OCI-LY7 (cell line): ENCODE results near the gene TWF2. TPM values are rescaled to one million over a fixed set of nuclear protein-coding genes. Genes with fewer than 3 reads are reported as not detected.

Source experiments
- BruUV-seq: library from RNA; stranded (reverse); fragments of 400-500 nt; replicated peaks from 2 replicates; lab custom pipeline; 2021; lab: Mats Ljungman, UMichigan
- CTCF ChIA-PET: fragments of 300-600 bp; sonication (Branson Sonifier 250); formaldehyde crosslinking; loops from one replicate; lab custom pipeline; 2022; ENCODE audit warnings: antibody characterized with exemption; ENCODE audit not compliant: unreplicated experiment; lab: Charles Lee
- POLR2A ChIA-PET: fragments of 300-600 bp; sonication (Branson Sonifier 250); formaldehyde crosslinking; loops from one replicate; lab custom pipeline; 2022; ENCODE audit warnings: antibody characterized with exemption; lab: Charles Lee
- DNase-seq: peaks from one replicate; pipeline ENCODE4 v3.0.0-alpha.2; 2015; ENCODE audit warnings: low spot score
- H2AFZ ChIP-seq: fragments of 200-600 bp; sonication (generic), shearing (Covaris generic); 2 replicates; pipeline ENCODE4 v1.6.1; 2014; ENCODE audit warnings: mild to moderate bottlenecking, antibody characterized with exemption, low read length, moderate library complexity
- H3K27ac ChIP-seq: fragments of 200-600 bp; sonication (generic); 2 replicates; pipeline ENCODE4 v1.5.1; 2014; ENCODE audit warnings: mixed run types, low read depth, mild to moderate bottlenecking, moderate library complexity, low read length, inconsistent platforms; ENCODE audit not compliant: poor library complexity, severe bottlenecking
- H3K36me3 ChIP-seq: fragments of 200-600 bp; sonication (generic); 2 replicates; pipeline ENCODE4 v1.6.1; 2014; ENCODE audit warnings: mild to moderate bottlenecking, antibody characterized with exemption, low read length, moderate library complexity, mixed read lengths; ENCODE audit not compliant: insufficient read depth
- H3K4me1 ChIP-seq: fragments of 200-600 bp; sonication (generic); 2 replicates; pipeline ENCODE4 v1.5.1; 2014; ENCODE audit warnings: mild to moderate bottlenecking, low read length; ENCODE audit not compliant: insufficient read depth, poor library complexity, severe bottlenecking
- H3K4me2 ChIP-seq: fragments of 200-600 bp; sonication (generic); 2 replicates; pipeline ENCODE4 v1.6.1; 2014; ENCODE audit warnings: mild to moderate bottlenecking, low read length
- H3K4me3 ChIP-seq: fragments of 200-600 bp; sonication (generic); 2 replicates; pipeline ENCODE4 v1.5.1; 2014; ENCODE audit warnings: mild to moderate bottlenecking, low read depth, low read length; ENCODE audit not compliant: poor library complexity, severe bottlenecking
- H3K79me2 ChIP-seq: fragments of 200-600 bp; sonication (generic); 2 replicates; pipeline ENCODE4 v1.6.1; 2016; ENCODE audit warnings: low read depth, mild to moderate bottlenecking, low read length, moderate library complexity, mixed read lengths; ENCODE audit not compliant: insufficient read depth
- H3K9me2 ChIP-seq: fragments of 200-600 bp; sonication (generic); 2 replicates; pipeline ENCODE4 v1.6.1; 2016; ENCODE audit warnings: mild to moderate bottlenecking, low read length, mixed read lengths; ENCODE audit not compliant: insufficient read depth
- H3K9me3 ChIP-seq: fragments of 200-600 bp; sonication (generic); 2 replicates; pipeline ENCODE4 v1.6.1; 2014; ENCODE audit warnings: mild to moderate bottlenecking, mixed run types, low read length, mixed read lengths
- H4K20me1 ChIP-seq: fragments of 200-600 bp; sonication (generic); 2 replicates; pipeline ENCODE4 v1.6.1; 2014; ENCODE audit warnings: mild to moderate bottlenecking, antibody characterized with exemption, low read length, moderate library complexity, mixed read lengths; ENCODE audit not compliant: insufficient read depth
- EZH2phosphoT487 ChIP-seq: fragments of 200-600 bp; sonication (generic); IDR thresholded peaks from 2 replicates; pipeline ENCODE4 v1.6.1; 2018; ENCODE audit warnings: low read depth, borderline replicate concordance, mild to moderate bottlenecking, mixed run types, antibody characterized with exemption, low read length, moderate library complexity, mixed read lengths
- intact Hi-C: fragments of 100-400 bp; cut with micrococcal nuclease; formaldehyde crosslinking; loops from one replicate; pipeline ENCODE4 v1.10.0; 2022; ENCODE audit not compliant: unreplicated experiment
- total RNA-seq, 2 experiments: library from RNA; depleted of rRNA in 1 of 2; stranded (reverse); fragments of >200 nt in 1 of 2; shearing (Covaris generic) in 1 of 2; gene quantifications; 2 replicates each; pipeline ENCODE4 v1.2.3, GENCODE V29; 2014 to 2022
- TF ChIP-seq, protein P1 (sequence below): fragments of 200-600 bp; sonication (generic); conservative IDR thresholded peaks from 2 replicates; pipeline ENCODE4 v1.5.1; 2014; ENCODE audit warnings: mild to moderate bottlenecking, antibody characterized with exemption, low read length, moderate library complexity, mixed read lengths

The TWF2 gene
- total RNA-seq, 2 experiments from 2014 or later: 52.8 to 64.9 TPM

DNA sequence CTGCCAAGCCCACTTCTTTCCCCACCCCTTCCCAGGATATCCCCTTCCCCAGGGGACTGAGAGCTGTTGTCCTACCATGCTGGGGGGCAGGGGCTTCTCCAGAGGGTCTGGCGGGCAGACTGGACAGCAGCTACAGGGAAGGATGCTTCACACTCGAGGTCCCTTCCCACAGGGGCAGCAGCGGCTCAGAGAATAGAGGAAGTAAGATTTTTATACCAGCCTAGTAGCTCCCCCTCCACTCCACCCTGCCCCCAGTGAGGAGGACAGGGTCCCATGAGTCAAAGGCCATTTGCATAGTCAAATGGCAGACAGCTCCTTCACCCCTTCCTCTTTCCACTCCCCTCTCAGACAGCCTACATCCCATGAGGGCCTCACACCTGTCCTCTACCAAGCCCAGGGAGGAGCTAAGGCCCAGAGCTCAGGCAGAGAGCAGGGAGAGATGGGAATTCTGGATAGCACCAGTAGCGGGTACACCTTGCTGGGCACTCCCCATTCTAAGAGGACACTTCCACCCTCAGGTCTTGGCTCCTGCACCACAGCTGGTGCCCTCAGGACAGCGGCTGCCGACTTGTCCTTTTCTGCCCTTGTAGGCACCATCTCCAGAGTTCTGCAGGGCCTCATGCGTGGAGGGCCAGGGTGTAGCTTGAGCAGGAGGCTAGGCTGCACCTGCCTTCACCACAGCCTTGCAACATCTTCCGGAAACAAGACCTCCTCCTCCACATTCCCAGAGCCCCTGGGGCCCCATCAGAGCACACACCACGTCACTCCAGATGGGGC lies 13.3 kb downstream of the TWF2 start, which contains the start of gene TLR9:
TLR9 (minus strand) TSS at position 194 of the 777 bp plus-strand sequence; CDS start at position 78, 116 bp downstream.
- Histone ChIP-seq H2AFZ (no peak within 1 kb of the TSS), H3K4me1 (peaks cover 38% of the 10 kb centered on the region), H3K4me2 (peak within 1 kb of the TSS; percentile 90), H4K20me1 (no peaks in the 10 kb centered on the region), H3K4me3 (peak within 1 kb of the TSS; percentile 73), H3K36me3 (peaks cover 57% of the 10 kb centered on the region), H3K27ac (peak within 1 kb of the TSS; percentile 91), H3K9me2 (no peaks in the 10 kb centered on the region), H3K9me3 (no peaks in the 10 kb centered on the region), H3K79me2 (peaks cover 22% of the 10 kb centered on the region; the same call in 1 of the 2 replicates)
- TF ChIP-seq EZH2phosphoT487: no peak
- TF ChIP-seq, protein P1, sequence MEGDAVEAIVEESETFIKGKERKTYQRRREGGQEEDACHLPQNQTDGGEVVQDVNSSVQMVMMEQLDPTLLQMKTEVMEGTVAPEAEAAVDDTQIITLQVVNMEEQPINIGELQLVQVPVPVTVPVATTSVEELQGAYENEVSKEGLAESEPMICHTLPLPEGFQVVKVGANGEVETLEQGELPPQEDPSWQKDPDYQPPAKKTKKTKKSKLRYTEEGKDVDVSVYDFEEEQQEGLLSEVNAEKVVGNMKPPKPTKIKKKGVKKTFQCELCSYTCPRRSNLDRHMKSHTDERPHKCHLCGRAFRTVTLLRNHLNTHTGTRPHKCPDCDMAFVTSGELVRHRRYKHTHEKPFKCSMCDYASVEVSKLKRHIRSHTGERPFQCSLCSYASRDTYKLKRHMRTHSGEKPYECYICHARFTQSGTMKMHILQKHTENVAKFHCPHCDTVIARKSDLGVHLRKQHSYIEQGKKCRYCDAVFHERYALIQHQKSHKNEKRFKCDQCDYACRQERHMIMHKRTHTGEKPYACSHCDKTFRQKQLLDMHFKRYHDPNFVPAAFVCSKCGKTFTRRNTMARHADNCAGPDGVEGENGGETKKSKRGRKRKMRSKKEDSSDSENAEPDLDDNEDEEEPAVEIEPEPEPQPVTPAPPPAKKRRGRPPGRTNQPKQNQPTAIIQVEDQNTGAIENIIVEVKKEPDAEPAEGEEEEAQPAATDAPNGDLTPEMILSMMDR: no peak
- intact Hi-C loops: loop anchor here (1.0 to 5.0 kb wide), 4 partner anchors 14 to 222 kb away; partner anchors contain the start of genes POC1A, SEMA3G, TWF2 and WDR82
- ChIA-PET CTCF (interaction anchor here (0.5 to 1.2 kb wide), 7 partner anchors 9 to 841 kb away, joined by 3 to 8 read pairs (median 4); partner anchors contain the start of genes MANF and TWF2), POLR2A (interaction anchor here (0.5 to 2.5 kb wide), 24 partner anchors 9 to 383 kb away, joined by 3 to 27 read pairs (median 3); partner anchors contain the start of genes DUSP7, GLYCTK, TWF2 and WDR82)
- peak; percentile 96 for DNase-seq
- no TSS peak for BruUV-seq

DNA sequence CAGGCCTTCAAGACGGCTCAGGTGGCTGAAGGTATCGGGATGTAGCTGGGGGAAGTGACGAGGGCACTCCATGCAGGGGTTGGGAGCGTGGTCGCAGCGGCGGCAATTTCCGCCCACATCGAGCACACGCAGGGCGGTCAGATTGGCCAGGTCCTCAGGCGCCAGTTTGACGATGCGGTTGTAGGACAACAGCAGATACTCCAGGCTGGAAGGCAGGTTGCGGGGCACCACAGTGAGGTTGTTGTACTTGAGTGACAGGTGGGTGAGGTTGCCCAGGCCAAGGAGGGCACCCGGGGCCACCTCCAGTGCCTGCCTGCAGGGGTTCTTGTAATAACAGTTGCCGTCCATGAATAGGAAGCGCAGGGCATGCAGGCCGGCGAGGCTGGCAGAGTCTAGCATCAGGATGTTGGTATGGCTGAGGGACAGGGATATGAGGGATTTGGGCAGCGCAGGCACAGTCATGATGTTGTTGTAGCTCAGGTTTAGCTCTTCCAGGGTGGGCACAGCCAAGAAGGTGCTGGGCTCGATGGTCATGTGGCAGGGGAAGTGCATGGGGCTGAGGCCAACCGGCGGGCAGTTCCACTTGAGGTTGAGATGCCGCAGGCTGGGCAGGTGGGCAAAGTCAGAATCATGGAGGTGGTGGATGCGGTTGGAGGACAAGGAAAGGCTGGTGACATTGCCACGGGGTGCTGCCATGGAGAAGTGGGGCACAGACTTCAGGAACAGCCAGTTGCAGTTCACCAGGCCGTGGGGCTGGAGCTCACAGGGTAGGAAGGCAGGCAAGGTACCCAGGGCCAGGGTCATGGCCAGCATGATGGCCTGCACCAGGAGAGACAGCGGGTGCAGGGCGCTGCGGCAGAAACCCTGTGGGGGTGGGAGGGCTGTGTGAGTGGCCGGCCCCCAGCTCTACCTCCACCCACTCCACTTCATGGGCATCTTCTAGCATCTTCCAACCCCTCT lies 15.2 kb downstream of the TWF2 start:
- ChIA-PET CTCF (no interaction called here), POLR2A (interaction anchor here (1.1 to 2.0 kb wide), 5 partner anchors 15 to 168 kb away, joined by 3 to 16 read pairs (median 4); partner anchors contain the start of genes POC1A, TWF2 and WDR82)
- Histone ChIP-seq H3K79me2 (peaks cover 22% of the 10 kb centered on the region; the same call in 1 of the 2 replicates), H3K9me3 (no peaks in the 10 kb centered on the region), H3K4me1 (peaks cover 45% of the 10 kb centered on the region), H3K9me2 (no peaks in the 10 kb centered on the region), H3K4me2 (peak overlapping the region; percentile 90), H3K36me3 (peaks cover 53% of the 10 kb centered on the region; the same call in 1 of the 2 replicates), H3K27ac (peak overlapping the region; percentile 91), H4K20me1 (no peaks in the 10 kb centered on the region; the same call in 1 of the 2 replicates), H3K4me3 (peak overlapping the region; percentile 73), H2AFZ (no peak overlapping the region)
- BruUV-seq: no TSS peak
- intact Hi-C loops: no loop called here
- no peak for DNase-seq
- TF ChIP-seq EZH2phosphoT487: no peak
- TF ChIP-seq, protein P1: no peak
